ENCODE data around the gene DAGLA.

The DAGLA gene

GRCh38 chr11:61785837-61786402, 105.7 kb downstream of the DAGLA start:
- no peak for DNase-seq

- DNase-seq: no peak
These were observed 107.8 kb downstream of the DAGLA start for GRCh38 chr11:61787928-61788491.

- DNase-seq: no peak
These were observed 111.6 kb downstream of the DAGLA start for GRCh38 chr11:61791737-61792309.

- peak; percentile 75 for DNase-seq
These were observed 112.3 kb downstream of the DAGLA start, which contains the start of the genes FEN1 and TMEM258 for GRCh38 chr11:61792310-61793082. FEN1 (plus strand) TSS chr11:61792911; CDS start chr11:61795362, 2,451 bp downstream. TMEM258 (minus strand) TSS chr11:61792599; CDS start chr11:61792558, 41 bp downstream.

- no peak for DNase-seq
These were observed 113.1 kb downstream of the DAGLA start for GRCh38 chr11:61793083-61793828.

- no peak for DNase-seq
These were observed 113.6 kb downstream of the DAGLA start for GRCh38 chr11:61793829-61794204.

GRCh38 chr11:61794579-61794978, 114.4 kb downstream of the DAGLA start:
- no peak for DNase-seq

GRCh38 chr11:61795459-61795858, 115.3 kb downstream of the DAGLA start:
- no peak for DNase-seq

DNA sequence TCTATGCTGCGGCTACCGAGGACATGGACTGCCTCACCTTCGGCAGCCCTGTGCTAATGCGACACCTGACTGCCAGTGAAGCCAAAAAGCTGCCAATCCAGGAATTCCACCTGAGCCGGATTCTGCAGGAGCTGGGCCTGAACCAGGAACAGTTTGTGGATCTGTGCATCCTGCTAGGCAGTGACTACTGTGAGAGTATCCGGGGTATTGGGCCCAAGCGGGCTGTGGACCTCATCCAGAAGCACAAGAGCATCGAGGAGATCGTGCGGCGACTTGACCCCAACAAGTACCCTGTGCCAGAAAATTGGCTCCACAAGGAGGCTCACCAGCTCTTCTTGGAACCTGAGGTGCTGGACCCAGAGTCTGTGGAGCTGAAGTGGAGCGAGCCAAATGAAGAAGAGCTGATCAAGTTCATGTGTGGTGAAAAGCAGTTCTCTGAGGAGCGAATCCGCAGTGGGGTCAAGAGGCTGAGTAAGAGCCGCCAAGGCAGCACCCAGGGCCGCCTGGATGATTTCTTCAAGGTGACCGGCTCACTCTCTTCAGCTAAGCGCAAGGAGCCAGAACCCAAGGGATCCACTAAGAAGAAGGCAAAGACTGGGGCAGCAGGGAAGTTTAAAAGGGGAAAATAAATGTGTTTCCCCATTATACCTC, 115.8 kb downstream of the DAGLA start:
- no peak for DNase-seq

All from GF-D8 (cell line).